IMR-90 (cell line): ENCODE measurements around the gene SLC16A8. TPM values are rescaled to one million over a fixed set of nuclear protein-coding genes. Genes with fewer than 3 reads are reported as not detected.

ENCODE experiments used
- ATAC-seq: fragments of 200-7000 bp; cut with Tn5 transposase; 2 replicates; pipeline ENCODE4 v1.9.1; 2020; ENCODE audit warnings: low read depth, mild to moderate bottlenecking, moderate library complexity
- BruUV-seq: library from RNA; stranded (reverse); fragments of 400-500 nt; replicated peaks from 2 replicates; lab custom pipeline; 2021; lab: Mats Ljungman, UMichigan
- CTCF ChIA-PET: fragments of 300-600 bp; formaldehyde crosslinking; extraction: SDS; loops from one replicate; lab custom pipeline; 2021; ENCODE audit warnings: antibody characterized with exemption; lab: Yijun Ruan, JAX
- POLR2A ChIA-PET: fragments of 300-600 bp; sonication (Branson Sonifier 250); formaldehyde crosslinking; loops from one replicate; lab custom pipeline; 2022; ENCODE audit warnings: antibody characterized with exemption; ENCODE audit not compliant: unreplicated experiment; lab: Charles Lee
- DNase-seq: peaks from one replicate; pipeline ENCODE4 v3.0.0; 2013
- H2AFZ ChIP-seq: replicated peaks from 2 replicates; pipeline ENCODE3; 2013; ENCODE audit warnings: low read length, mild to moderate bottlenecking; ENCODE audit not compliant: poor library complexity
- H2AK5ac ChIP-seq: 2 replicates; pipeline ENCODE4 v1.6.1; 2013; ENCODE audit warnings: low read depth, low read length, inconsistent platforms
- H2AK9ac ChIP-seq: replicated peaks from 2 replicates; pipeline ENCODE3; 2013; ENCODE audit warnings: mild to moderate bottlenecking, low read depth, low read length, moderate library complexity; ENCODE audit not compliant: poor library complexity
- H2BK120ac ChIP-seq: 2 replicates; pipeline ENCODE4 v1.6.1; 2013; ENCODE audit warnings: low read depth, low read length, inconsistent platforms
- H2BK15ac ChIP-seq: 3 replicates; pipeline ENCODE4 v1.6.1; 2013; ENCODE audit warnings: low read depth, low read length, inconsistent platforms
- H2BK20ac ChIP-seq: 2 replicates; pipeline ENCODE4 v1.6.1; 2013; ENCODE audit warnings: low read depth, mild to moderate bottlenecking, inconsistent platforms, low read length, moderate library complexity
- H2BK5ac ChIP-seq: 2 replicates; pipeline ENCODE4 v1.6.1; 2013; ENCODE audit warnings: mild to moderate bottlenecking, low read depth, low read length, inconsistent platforms; ENCODE audit not compliant: poor library complexity, severe bottlenecking
- H3K14ac ChIP-seq: replicated peaks from 2 replicates; pipeline ENCODE4 v1.6.1; 2013; ENCODE audit warnings: low read depth, low read length, inconsistent platforms
- H3K18ac ChIP-seq: 2 replicates; pipeline ENCODE4 v1.6.1; 2013; ENCODE audit warnings: low read depth, low read length, control low read depth
- H3K23ac ChIP-seq: 2 replicates; pipeline ENCODE4 v1.6.1; 2013; ENCODE audit warnings: low read depth, low read length, inconsistent platforms
- H3K27ac ChIP-seq: 2 replicates; pipeline ENCODE4 v1.5.1; 2013; ENCODE audit warnings: mild to moderate bottlenecking, control low read depth, low read length; ENCODE audit not compliant: insufficient read depth
- H3K27me3 ChIP-seq: 2 replicates; pipeline ENCODE4 v1.6.1; 2013; ENCODE audit warnings: low read length; ENCODE audit not compliant: control insufficient read depth, insufficient read depth
- H3K36me3 ChIP-seq: 2 replicates; pipeline ENCODE4 v1.6.1; 2013; ENCODE audit warnings: low read length, mixed read lengths; ENCODE audit not compliant: control insufficient read depth, insufficient read depth
- H3K4ac ChIP-seq: 2 replicates; pipeline ENCODE4 v1.6.1; 2013; ENCODE audit warnings: low read depth, low read length, inconsistent platforms
- H3K4me1 ChIP-seq: 2 replicates; pipeline ENCODE4 v1.6.1; 2013; ENCODE audit warnings: low read length, mixed read lengths; ENCODE audit not compliant: control insufficient read depth, insufficient read depth
- H3K4me2 ChIP-seq: 2 replicates; pipeline ENCODE4 v1.6.1; 2013; ENCODE audit warnings: low read depth, mild to moderate bottlenecking, control low read depth, low read length, moderate library complexity
- H3K4me3 ChIP-seq: 2 replicates; pipeline ENCODE4 v1.5.1; 2013; ENCODE audit warnings: low read depth, mild to moderate bottlenecking, control low read depth, low read length, moderate library complexity; ENCODE audit not compliant: insufficient read depth
- H3K56ac ChIP-seq: 2 replicates; pipeline ENCODE4 v1.6.1; 2013; ENCODE audit warnings: low read length, inconsistent platforms; ENCODE audit not compliant: insufficient read depth; ENCODE audit errors: extremely low read depth
- H3K79me1 ChIP-seq, 2 experiments: 2 replicates each; pipeline ENCODE4 v1.6.1; 2013; ENCODE audit warnings: low read length in 2 of 2, inconsistent platforms in 1 of 2, low read depth in 1 of 2
- H3K9ac ChIP-seq: 2 replicates; pipeline ENCODE4 v1.6.1; 2013; ENCODE audit warnings: low read depth, low read length, control low read depth
- H3K9me1 ChIP-seq: 2 replicates; pipeline ENCODE4 v1.6.1; 2013; ENCODE audit warnings: low read length, inconsistent platforms; ENCODE audit not compliant: insufficient read depth
- H3K9me3 ChIP-seq: 2 replicates; pipeline ENCODE4 v1.6.1; 2013; ENCODE audit warnings: low read length; ENCODE audit not compliant: control insufficient read depth, insufficient read depth
- H4K20me1 ChIP-seq: 2 replicates; pipeline ENCODE4 v1.6.1; 2013; ENCODE audit warnings: low read length, inconsistent platforms; ENCODE audit not compliant: insufficient read depth
- H4K5ac ChIP-seq: 2 replicates; pipeline ENCODE4 v1.6.1; 2013; ENCODE audit warnings: mild to moderate bottlenecking, low read depth, low read length, control low read depth
- H4K8ac ChIP-seq, 2 experiments: 2 replicates each; pipeline ENCODE4 v1.6.1; 2013; ENCODE audit warnings: low read depth in 2 of 2, low read length in 2 of 2, control low read depth in 1 of 2, inconsistent platforms in 1 of 2
- H4K91ac ChIP-seq: 2 replicates; pipeline ENCODE4 v1.6.1; 2013; ENCODE audit warnings: low read depth, low read length, inconsistent platforms; ENCODE audit not compliant: insufficient read depth
- BHLHE40 ChIP-seq: fragments of 150-350 bp; IDR thresholded peaks from 2 replicates; pipeline ENCODE4 v1.6.1; 2016; ENCODE audit warnings: mild to moderate bottlenecking, low read depth, low read length
- MAFK ChIP-seq: IDR thresholded peaks from 2 replicates; pipeline ENCODE4 v1.6.1; 2012; ENCODE audit warnings: low read depth, low read length, improper control_type of control experiment
- RFX5 ChIP-seq: IDR thresholded peaks from 2 replicates; pipeline ENCODE4 v1.8.0; 2012; ENCODE audit warnings: low read depth, mild to moderate bottlenecking, low read length, moderate library complexity
- SMC3 ChIP-seq: fragments of 150-350 bp; IDR thresholded peaks from 2 replicates; pipeline ENCODE4 v1.6.1; 2016; ENCODE audit warnings: low read depth, mild to moderate bottlenecking, antibody characterized with exemption, low read length, moderate library complexity
- USF2 ChIP-seq: fragments of 150-350 bp; IDR thresholded peaks from 2 replicates; pipeline ENCODE4 v1.6.1; 2017; ENCODE audit warnings: mild to moderate bottlenecking, antibody characterized with exemption, low read length, low read depth
- WGBS, 2 experiments: methylation state at CpG; one replicate each; pipeline versions ENCODE4 v1.1.5 to v1.1.7; 2013; ENCODE audit warnings: missing lambda C conversion rate in 2 of 2; ENCODE audit not compliant: insufficient read length in 1 of 2; ENCODE audit errors: extremely low coverage in 2 of 2; 5-methylcytosine and 5-hydroxymethylcytosine counted together
- dilution Hi-C: fragments of 300-500 bp; cut with HindIII; formaldehyde crosslinking; loops from one replicate; pipeline ENCODE4 v1.14.3; 2018; ENCODE audit warnings: low sequenced_read_pairs; ENCODE audit not compliant: unreplicated experiment
- in situ Hi-C: fragments of 300-500 bp; cut with MboI; formaldehyde crosslinking; loops from 3 replicates; pipeline ENCODE4 v1.14.3; 2019; ENCODE audit warnings: low sequenced_read_pairs, inconsistent platforms, mixed read lengths
- intact Hi-C: fragments of 100-400 bp; cut with micrococcal nuclease; formaldehyde crosslinking; loops from 2 replicates; pipeline ENCODE4 v1.10.0; 2022
- polyA plus RNA-seq, 3 experiments: library from polyadenylated mRNA; depleted of rRNA; stranded (reverse); fragments of >200 nt; gene quantifications; 2 replicates each; pipeline ENCODE4 v1.2.3, GENCODE V29; 2012; ENCODE audit warnings: low replicate concordance in 1 of 3
- total RNA-seq: library from RNA; depleted of rRNA; stranded (reverse); fragments of >200 nt; gene quantifications from 2 replicates; pipeline ENCODE4 v1.2.3, GENCODE V29; 2012

SLC16A8 gene
- total and polyA plus RNA-seq, 2 of the 4 experiments (the other 2 are of a cell fraction) = not detected

GRCh38 chr22:38111925-38112355, 28.0 kb upstream of the SLC16A8 start:
- Histone ChIP-seq H3K18ac (no peak overlapping the region), H3K79me1 (no peaks in the 10 kb centered on the region), H3K4me1 (no peaks in the 10 kb centered on the region; the same call in 1 of the 2 replicates), H4K8ac (no peak overlapping the region), H3K4me3 (no peak overlapping the region), H4K20me1 (no peaks in the 10 kb centered on the region), H3K27ac (no peak overlapping the region), H3K36me3 (no peaks in the 10 kb centered on the region), H2AK9ac (no peak overlapping the region), H2AK5ac (no peak overlapping the region), H3K9me1 (no peaks in the 10 kb centered on the region), H2AFZ (no peak overlapping the region), H3K23ac (no peak overlapping the region), H3K4ac (no peak overlapping the region), H4K5ac (no peak overlapping the region), H2BK5ac (no peak overlapping the region), H3K9ac (no peak overlapping the region), H2BK20ac (no peak overlapping the region), H3K56ac (no peak overlapping the region), H3K4me2 (no peak overlapping the region), H3K14ac (no peak overlapping the region), H2BK15ac (no peak overlapping the region), H3K27me3 (peaks cover 2% of the 10 kb centered on the region; the same call in 1 of the 2 replicates), H3K9me3 (no peaks in the 10 kb centered on the region), H2BK120ac (no peak overlapping the region), H4K91ac (no peak overlapping the region)
- ChIA-PET CTCF (interaction anchor here (0.5 kb wide), 1 partner anchor 107 kb away, joined by 3 read pairs; no protein-coding TSS in a partner anchor), POLR2A (no interaction called here)
- ATAC-seq (no peak), DNase-seq (no peak)
- no TSS peak for BruUV-seq
- intact Hi-C loops (no loop called here), dilution Hi-C loops (no loop called here), in situ Hi-C loops (no loop called here)
- whole genome bisulfite sequencing, 2 experiments = 75% methylated on average over 6 of the region's 11 CpGs; no CpG with 5 or more reads in 1 of the 2 experiments
- TF ChIP-seq MAFK (no peak), SMC3 (no peak), USF2 (no peak), RFX5 (no peak), BHLHE40 (no peak)
